Stimulated activated naive CD8-positive, alpha-beta T cell treated with anti-CD3 and anti-CD28 coated beads, Interleukin-15, Interleukin-2, amounts not matched to agents 100 ng/mL and 50 ng/mL, for 24 hours (primary cell): Measurements from ENCODE around the gene GADD45A.

Source experiments
- H3K27ac Mint-ChIP-seq: one replicate; pipeline ENCODE4 v1.8.0; 2021; ENCODE audit warnings: mild to moderate bottlenecking, mixed read lengths
- H3K27me3 Mint-ChIP-seq: one replicate; pipeline ENCODE4 v1.8.0; 2021; ENCODE audit warnings: mixed read lengths
- H3K36me3 Mint-ChIP-seq: one replicate; pipeline ENCODE4 v1.8.0; 2021; ENCODE audit warnings: low read depth, mixed read lengths
- H3K4me1 Mint-ChIP-seq: one replicate; pipeline ENCODE4 v1.8.0; 2021; ENCODE audit warnings: low read depth, mixed read lengths
- H3K4me3 Mint-ChIP-seq: one replicate; pipeline ENCODE4 v1.8.0; 2021; ENCODE audit warnings: mild to moderate bottlenecking, mixed read lengths
- H3K9me3 Mint-ChIP-seq: one replicate; pipeline ENCODE4 v1.8.0; 2021; ENCODE audit warnings: mixed read lengths

GADD45A gene, protein sequence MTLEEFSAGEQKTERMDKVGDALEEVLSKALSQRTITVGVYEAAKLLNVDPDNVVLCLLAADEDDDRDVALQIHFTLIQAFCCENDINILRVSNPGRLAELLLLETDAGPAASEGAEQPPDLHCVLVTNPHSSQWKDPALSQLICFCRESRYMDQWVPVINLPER

DNA sequence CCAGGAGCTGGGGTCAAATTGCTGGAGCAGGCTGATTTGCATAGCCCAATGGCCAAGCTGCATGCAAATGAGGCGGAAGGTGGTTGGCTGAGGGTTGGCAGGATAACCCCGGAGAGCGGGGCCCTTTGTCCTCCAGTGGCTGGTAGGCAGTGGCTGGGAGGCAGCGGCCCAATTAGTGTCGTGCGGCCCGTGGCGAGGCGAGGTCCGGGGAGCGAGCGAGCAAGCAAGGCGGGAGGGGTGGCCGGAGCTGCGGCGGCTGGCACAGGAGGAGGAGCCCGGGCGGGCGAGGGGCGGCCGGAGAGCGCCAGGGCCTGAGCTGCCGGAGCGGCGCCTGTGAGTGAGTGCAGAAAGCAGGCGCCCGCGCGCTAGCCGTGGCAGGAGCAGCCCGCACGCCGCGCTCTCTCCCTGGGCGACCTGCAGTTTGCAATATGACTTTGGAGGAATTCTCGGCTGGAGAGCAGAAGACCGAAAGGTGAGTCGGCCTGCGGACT, at the start of gene GADD45A:
GADD45A (plus strand) TSS at position 135 of the 491 bp plus-strand sequence; CDS start at position 429, 294 bp downstream.
- Mint-ChIP-seq H3K27me3 (no peaks in the 10 kb centered on the region), H3K36me3 (peaks cover 32% of the 10 kb centered on the region), H3K4me1 (peaks cover 43% of the 10 kb centered on the region), H3K9me3 (no peaks in the 10 kb centered on the region), H3K4me3 (peak within 1 kb of the TSS; percentile 96), H3K27ac (peak within 1 kb of the TSS; percentile 89)

DNA sequence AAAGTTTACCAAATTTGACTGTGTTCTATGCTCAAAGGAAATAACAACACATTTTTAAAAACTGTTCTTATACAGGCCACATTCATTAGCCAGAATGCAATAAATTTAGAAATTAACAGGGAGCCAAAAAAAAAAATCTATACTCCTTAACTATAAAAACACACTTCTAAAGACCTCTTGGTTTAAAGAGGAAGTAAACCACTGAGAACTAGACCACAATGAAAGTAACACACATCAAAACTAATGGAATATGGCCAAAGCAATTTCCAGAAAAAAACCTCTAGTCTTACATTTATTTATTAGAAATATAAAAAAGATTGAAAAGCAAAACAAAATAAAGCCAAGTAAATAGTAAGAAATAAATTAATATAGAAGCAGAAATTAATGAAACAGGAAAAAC, 48.9 kb upstream of the GADD45A start:
- H3K4me1 Mint-ChIP-seq, result peaks cover 16% of the 10 kb centered on the region
- H3K27ac Mint-ChIP-seq, result no peak overlapping the region
- no peaks in the 10 kb centered on the region for H3K9me3 Mint-ChIP-seq
- H3K36me3 Mint-ChIP-seq, result no peaks in the 10 kb centered on the region
- H3K27me3 Mint-ChIP-seq, result no peaks in the 10 kb centered on the region
- H3K4me3 Mint-ChIP-seq, result no peak overlapping the region

DNA sequence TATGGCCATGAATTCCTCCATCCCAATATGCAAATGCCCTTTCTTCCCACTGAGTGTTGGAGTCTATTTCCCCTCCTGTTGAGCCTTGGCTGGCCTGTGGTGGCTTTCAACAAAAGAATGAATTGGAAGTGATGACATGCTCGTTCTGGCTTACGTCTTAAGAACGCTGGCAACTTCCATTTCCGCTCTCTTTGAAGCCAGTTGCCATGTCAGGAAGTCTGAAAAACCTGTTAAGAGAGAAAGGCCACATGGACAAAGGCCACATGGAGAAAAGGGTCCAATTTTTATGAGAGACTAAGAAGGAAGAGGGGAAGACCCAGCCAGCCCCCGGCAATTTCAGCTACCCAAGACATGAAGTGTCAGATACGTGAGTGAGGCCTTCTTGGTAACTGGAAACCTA, 45.6 kb upstream of the GADD45A start:
- H3K4me1 Mint-ChIP-seq, result peaks cover 16% of the 10 kb centered on the region

DNA sequence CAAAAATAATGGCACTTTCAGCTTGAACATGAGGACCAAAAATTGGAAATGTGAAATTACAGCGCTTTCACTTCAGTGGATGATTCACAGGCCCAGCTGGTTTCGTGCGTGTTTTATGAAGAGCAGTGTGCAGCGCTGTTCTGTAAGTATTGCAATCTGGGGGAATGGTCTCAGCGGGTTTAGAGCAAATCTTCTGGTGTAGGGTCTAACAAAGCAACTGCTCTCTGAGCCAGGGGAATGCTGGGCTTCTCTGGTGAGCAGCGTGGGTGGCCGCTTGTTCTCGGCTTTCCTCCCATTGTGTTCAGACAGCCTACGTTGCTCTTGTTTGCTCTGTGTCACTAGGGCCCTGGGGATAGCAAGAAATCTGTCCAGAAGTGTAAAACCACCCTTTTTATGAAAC, 42.4 kb upstream of the GADD45A start:
- Mint-ChIP-seq H3K27ac (no peak overlapping the region), H3K4me1 (no peaks in the 10 kb centered on the region), H3K9me3 (no peaks in the 10 kb centered on the region), H3K4me3 (no peak overlapping the region), H3K27me3 (no peaks in the 10 kb centered on the region), H3K36me3 (no peaks in the 10 kb centered on the region)

More for the DNA sequence above, 45.6 kb upstream of the GADD45A start:
- Mint-ChIP-seq H3K4me3 (no peak overlapping the region), H3K27ac (no peak overlapping the region), H3K36me3 (no peaks in the 10 kb centered on the region), H3K27me3 (no peaks in the 10 kb centered on the region), H3K9me3 (no peaks in the 10 kb centered on the region)

DNA sequence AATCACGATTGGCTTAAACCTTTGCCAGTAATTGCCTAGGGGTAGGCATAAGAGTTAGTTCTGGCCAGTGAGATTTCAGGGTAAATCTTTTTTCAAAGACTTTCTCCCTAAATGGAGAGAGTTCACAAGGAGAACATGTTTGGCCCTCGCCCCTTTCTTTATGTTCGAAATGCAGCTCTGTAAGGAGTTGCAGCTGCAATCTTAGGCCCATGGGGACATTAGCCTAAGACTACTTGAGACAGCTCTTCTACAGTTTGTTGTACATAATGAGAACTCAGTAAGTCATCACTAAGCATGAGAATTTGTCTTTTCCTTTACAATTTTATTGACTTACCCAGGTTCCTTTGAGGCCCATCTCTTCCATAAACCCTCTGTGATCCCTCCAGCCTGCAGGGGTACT, 40.4 kb upstream of the GADD45A start:
- no peaks in the 10 kb centered on the region for H3K9me3 Mint-ChIP-seq
- no peaks in the 10 kb centered on the region for H3K4me1 Mint-ChIP-seq
- no peak overlapping the region for H3K27ac Mint-ChIP-seq

DNA sequence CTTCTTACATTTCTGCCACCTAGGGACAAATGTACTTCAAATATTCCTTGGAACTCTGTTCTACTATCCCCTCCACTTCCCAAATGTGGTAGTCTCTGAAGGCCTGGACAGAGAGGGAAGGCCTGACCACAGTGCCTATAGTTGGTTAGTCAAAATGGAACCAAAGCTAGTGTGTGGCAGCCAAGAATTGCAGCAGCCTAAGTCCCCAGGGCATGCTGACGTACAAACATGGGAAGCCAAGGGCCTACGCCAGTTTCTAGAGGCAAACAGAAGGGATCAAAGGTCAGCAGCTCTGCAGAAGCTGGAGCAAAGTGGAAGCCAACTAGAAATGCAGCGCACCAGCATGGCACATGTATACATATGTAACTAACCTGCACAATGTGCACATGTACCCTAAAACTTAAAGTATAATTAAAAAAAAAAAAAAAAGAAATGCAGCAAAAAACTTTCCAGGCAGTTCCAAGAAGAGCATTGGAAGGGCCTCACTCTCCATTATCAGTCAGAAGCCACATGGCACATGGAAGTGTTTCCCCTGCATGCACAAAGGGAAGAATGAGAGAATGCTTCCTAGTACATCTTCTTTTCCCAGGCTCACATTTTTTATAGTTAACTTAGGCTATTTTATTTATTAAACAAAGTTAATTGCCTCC, 39.4 kb upstream of the GADD45A start:
- no peaks in the 10 kb centered on the region for H3K27me3 Mint-ChIP-seq
- H3K36me3 Mint-ChIP-seq, result no peaks in the 10 kb centered on the region

More for the DNA sequence above, 40.4 kb upstream of the GADD45A start:
- Mint-ChIP-seq H3K36me3 (no peaks in the 10 kb centered on the region), H3K27me3 (no peaks in the 10 kb centered on the region), H3K4me3 (no peak overlapping the region)

DNA sequence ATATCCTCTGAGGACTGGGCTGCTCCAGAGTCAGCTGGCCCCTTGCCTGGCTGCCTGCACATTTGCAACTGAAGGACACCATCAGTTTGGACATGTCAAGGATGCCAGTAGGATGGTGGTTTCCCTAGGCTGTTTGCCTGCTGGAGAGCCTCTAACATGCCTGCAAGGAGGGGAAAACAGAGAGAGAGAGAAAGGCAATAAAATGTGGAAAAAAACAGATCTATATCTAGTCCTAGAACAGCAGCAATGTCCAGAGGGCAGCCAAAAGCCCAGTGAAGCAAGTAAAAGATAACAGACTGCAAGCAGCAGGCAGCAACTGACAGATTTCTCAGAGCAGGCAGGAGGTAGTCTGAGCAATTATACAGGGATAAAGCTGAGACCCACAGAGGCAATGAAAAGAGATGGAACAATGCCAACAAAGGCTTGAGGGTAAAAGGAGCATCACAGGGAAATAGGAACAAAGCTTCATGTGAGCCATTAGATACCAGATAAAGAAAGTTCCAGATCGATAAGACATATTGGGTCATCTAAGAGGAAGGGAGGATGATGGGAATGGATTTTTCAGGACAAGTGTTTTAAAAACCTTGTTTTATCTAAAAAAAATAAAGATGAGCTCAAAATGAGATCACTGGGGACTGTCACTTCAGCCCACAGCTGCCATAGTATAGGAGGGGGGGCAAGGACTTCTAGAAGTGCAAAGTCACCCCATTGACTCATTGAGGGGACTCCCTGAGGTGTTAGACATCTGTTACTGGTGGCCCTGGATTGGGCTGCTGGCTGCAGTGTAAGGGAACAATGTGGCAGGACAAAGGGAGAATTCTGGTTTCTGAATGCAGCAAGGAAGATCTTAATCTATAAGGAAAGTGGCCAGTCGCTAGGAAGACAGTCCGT, 38.6 kb upstream of the GADD45A start:
- Mint-ChIP-seq H3K27ac (no peak overlapping the region), H3K27me3 (no peaks in the 10 kb centered on the region)

More for the DNA sequence above, 39.4 kb upstream of the GADD45A start:
- H3K9me3 Mint-ChIP-seq, result no peaks in the 10 kb centered on the region
- H3K4me1 Mint-ChIP-seq, result no peaks in the 10 kb centered on the region
- H3K27ac Mint-ChIP-seq, result no peak overlapping the region
- no peak overlapping the region for H3K4me3 Mint-ChIP-seq

DNA sequence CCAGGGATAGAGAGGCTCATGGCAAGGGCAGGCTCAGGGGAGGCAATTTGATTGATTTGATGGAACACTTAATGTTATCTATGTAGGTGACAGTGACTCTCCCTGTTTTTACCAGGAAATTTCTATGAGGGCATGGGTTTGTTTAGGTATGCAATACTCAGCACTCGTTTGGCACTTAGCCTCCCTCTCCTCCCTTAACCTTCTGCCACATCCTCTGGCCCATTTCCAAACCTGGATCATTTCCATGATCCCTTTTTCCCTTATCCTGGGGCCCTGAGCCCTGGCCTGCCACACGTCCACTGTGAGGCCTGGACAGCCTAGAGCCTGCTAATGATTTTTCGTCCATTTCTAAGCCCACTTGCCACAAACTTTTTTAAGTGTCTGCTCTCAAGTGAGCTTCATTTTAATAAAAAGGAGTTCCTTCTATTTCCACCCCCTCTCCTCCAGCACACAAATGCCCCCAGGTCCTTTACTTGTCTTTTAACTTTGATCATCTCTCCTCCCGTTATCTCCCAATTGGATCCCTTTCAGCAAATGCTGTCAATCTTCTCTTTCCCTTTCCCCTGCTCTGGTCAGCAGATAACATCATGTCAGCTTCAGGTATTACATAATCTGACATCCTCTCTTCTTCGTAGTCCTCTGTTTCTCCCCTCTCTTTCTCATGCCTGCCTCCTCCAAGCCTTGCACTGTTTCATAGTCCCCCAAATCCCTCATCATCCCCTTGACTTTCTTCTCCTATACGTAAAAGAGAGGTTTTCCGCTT, 37.8 kb upstream of the GADD45A start:
- H3K4me1 Mint-ChIP-seq, result no peaks in the 10 kb centered on the region
- H3K36me3 Mint-ChIP-seq, result no peaks in the 10 kb centered on the region
- H3K27me3 Mint-ChIP-seq, result no peaks in the 10 kb centered on the region
- H3K9me3 Mint-ChIP-seq, result no peaks in the 10 kb centered on the region
- no peak overlapping the region for H3K4me3 Mint-ChIP-seq
- H3K27ac Mint-ChIP-seq, result no peak overlapping the region

More for the DNA sequence above, 38.6 kb upstream of the GADD45A start:
- no peak overlapping the region for H3K4me3 Mint-ChIP-seq
- no peaks in the 10 kb centered on the region for H3K4me1 Mint-ChIP-seq
- no peaks in the 10 kb centered on the region for H3K36me3 Mint-ChIP-seq
- no peaks in the 10 kb centered on the region for H3K9me3 Mint-ChIP-seq

DNA sequence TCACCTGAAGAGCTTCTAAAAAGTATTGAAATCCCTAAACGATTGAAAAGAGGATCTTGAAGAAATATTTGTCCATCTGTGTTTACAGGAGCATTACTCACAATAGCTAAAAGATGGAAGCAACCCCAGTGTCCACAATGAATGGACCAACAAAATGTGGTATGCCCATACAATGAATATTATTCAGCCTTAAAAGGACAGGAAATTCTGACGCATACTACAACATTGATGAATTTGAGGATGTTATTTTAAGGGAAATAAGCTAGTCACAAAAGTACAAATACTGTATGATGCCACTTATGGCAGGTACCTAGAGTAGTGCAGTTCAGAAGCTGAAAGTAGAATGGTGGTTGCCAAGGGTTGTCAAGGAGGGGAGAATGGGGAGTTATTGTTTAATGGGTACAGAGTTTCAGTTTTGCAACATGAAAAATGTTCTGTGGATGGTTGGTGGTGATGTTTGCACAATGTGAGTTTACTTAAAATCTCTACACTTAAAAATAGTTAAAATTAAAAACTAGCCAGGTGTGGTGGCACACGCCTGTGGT, 37.1 kb upstream of the GADD45A start:
- no peaks in the 10 kb centered on the region for H3K36me3 Mint-ChIP-seq
- no peak overlapping the region for H3K27ac Mint-ChIP-seq
- no peaks in the 10 kb centered on the region for H3K4me1 Mint-ChIP-seq

DNA sequence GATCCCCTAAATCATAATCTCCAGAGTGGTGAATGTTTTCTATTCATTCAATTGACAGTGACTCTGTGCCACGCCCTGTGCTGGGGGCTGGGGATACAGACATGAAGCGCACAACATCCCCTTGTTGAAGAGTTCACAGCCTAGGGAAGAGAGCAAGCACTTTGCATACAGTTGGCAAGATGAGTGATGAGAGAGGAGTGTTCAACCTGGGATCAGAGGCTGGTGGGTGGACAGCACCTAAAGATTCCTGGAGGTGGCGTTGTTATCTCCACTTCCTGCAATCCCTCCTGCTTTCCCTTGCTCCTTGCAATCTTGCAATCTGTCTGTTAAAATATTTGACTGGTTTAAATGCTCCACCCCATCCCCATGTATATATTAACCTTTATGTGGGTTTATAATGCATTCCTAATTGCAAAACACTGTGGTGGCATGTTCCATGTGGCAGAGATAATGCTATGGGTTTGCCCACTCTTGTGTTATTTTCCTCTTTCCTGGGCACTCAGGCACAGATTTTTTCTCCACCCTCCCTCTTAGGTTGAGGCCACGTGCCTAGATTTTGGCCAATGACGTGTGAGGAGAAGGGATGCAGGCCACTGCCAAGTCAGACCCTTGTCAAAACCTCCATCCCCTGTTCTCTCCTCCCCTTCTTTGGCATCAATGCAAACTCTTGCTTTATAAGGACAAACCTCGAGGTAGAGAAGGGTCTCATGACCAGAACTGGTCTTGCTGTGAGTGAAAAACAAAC, 36.2 kb upstream of the GADD45A start:
- Mint-ChIP-seq H3K27ac (no peak overlapping the region), H3K9me3 (no peaks in the 10 kb centered on the region), H3K4me3 (no peak overlapping the region), H3K36me3 (no peaks in the 10 kb centered on the region), H3K4me1 (no peaks in the 10 kb centered on the region), H3K27me3 (no peaks in the 10 kb centered on the region)

More for the DNA sequence above, 37.1 kb upstream of the GADD45A start:
- H3K27me3 Mint-ChIP-seq, result no peaks in the 10 kb centered on the region
- no peaks in the 10 kb centered on the region for H3K9me3 Mint-ChIP-seq
- H3K4me3 Mint-ChIP-seq, result no peak overlapping the region

DNA sequence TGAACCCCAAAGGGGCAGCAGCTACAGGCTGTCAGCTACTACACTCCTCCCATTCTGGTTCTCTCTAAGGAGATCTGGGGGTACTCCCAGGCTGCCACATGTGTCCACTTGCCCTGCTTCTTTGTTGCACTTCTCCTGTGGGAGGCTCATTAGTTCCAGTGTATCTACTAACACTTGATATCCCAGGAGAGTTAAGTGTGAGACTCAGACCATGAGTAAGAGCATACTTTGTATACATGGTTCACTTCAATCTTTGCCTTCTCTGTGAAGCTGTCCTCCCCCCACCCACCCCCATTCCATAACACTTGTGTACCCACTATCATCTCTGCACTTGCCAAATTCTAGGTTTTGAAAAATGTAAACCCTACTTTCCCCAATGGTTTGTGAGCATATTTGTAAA, 34.9 kb upstream of the GADD45A start:
- no peak overlapping the region for H3K4me3 Mint-ChIP-seq
- no peaks in the 10 kb centered on the region for H3K36me3 Mint-ChIP-seq
- no peaks in the 10 kb centered on the region for H3K9me3 Mint-ChIP-seq
- no peaks in the 10 kb centered on the region for H3K4me1 Mint-ChIP-seq
- peaks cover 3% of the 10 kb centered on the region for H3K27me3 Mint-ChIP-seq
- H3K27ac Mint-ChIP-seq, result no peak overlapping the region

DNA sequence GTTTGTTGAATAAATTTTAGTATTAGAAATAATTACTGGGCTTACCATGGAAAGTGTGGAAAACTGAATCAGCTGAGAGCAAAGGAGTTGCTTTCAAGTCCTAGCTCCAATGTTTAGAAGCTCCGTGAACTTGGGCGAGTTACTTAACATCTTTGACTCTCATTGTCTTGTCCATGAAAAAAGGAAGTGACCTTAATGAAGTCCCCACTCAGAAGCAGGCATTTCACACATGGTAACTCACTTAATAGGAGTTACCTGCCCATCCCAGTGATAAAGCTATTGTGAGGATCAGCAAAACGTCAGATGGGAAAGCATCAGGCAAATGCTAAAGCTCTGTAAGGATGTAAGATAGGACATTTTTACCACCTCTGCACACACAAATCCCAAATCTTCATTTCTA, 34.0 kb upstream of the GADD45A start:
- H3K9me3 Mint-ChIP-seq, result no peaks in the 10 kb centered on the region
- no peaks in the 10 kb centered on the region for H3K4me1 Mint-ChIP-seq
- H3K36me3 Mint-ChIP-seq, result no peaks in the 10 kb centered on the region
- H3K4me3 Mint-ChIP-seq, result no peak overlapping the region
- H3K27me3 Mint-ChIP-seq, result peaks cover 3% of the 10 kb centered on the region
- no peak overlapping the region for H3K27ac Mint-ChIP-seq

DNA sequence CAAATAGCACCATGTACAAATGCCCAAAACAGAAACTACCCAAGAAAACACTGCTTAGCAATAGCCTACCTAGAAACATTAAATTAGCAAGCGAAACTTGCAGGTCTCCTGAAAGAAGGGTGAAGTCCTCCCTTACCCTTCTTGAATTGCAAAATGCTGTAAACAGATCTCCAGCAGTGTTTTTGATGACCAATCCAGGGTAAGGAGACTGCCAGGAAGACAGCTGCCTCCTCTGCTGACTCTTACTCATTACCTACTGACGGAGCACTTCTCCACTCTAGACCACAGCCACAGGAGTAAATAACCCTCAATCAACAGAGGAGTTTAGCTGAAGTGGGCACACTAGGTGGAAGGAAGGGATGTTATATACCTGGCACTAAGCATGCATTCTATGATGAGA, 32.2 kb upstream of the GADD45A start:
- no peak overlapping the region for H3K4me3 Mint-ChIP-seq
- no peaks in the 10 kb centered on the region for H3K9me3 Mint-ChIP-seq
- no peaks in the 10 kb centered on the region for H3K4me1 Mint-ChIP-seq
- H3K27ac Mint-ChIP-seq, result no peak overlapping the region
- peaks cover 4% of the 10 kb centered on the region for H3K27me3 Mint-ChIP-seq
- H3K36me3 Mint-ChIP-seq, result no peaks in the 10 kb centered on the region

DNA sequence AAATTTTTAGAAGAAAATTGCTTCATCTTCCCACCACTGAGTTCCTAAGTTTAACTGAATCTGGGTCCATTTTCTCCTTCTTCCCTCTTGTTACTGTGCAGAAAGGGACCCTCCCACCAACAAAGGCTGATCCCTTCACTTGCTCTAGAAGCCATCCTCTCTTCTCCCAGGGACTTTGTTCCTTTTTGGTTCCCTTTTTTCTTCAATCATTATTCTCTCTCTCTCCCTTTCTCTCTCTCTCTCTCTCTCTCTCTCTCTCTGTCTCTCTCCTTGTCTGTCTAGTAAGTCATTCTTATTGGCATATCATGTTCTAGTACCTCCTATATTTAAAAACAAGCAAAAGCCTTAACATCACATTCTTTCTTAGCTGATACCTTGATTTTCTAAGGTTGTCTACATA, 31.7 kb upstream of the GADD45A start:
- Mint-ChIP-seq H3K27ac (no peak overlapping the region), H3K4me1 (no peaks in the 10 kb centered on the region), H3K9me3 (no peaks in the 10 kb centered on the region), H3K4me3 (no peak overlapping the region), H3K27me3 (peaks cover 7% of the 10 kb centered on the region), H3K36me3 (no peaks in the 10 kb centered on the region)
